H1 (cell line): ENCODE data around the gene RSRC2. TPM values are rescaled to one million over a fixed set of nuclear protein-coding genes. Genes with fewer than 3 reads are reported as not detected.
A peak's percentile ranks its signal among the peaks of the same experiment; 100 is the strongest.

Experiments
- CTCF ChIA-PET: fragments of 300-600 bp; sonication (Branson Sonifier 250); formaldehyde crosslinking; loops from one replicate; lab custom pipeline; 2021; ENCODE audit not compliant: partially characterized antibody; lab: Charles Lee
- POLR2A ChIA-PET: fragments of 300-600 bp; sonication (Branson Sonifier 250); formaldehyde crosslinking; loops from one replicate; lab custom pipeline; 2021; ENCODE audit warnings: inconsistent platforms; ENCODE audit not compliant: partially characterized antibody; lab: Charles Lee
- DNase-seq, 2 experiments: peaks; one replicate each; pipeline versions ENCODE4 v3.0.0 to v3.0.0-alpha.2; 2010 to 2022; ENCODE audit warnings: low spot score in 2 of 2, low read depth in 1 of 2, mixed read lengths in 1 of 2
- FAIRE-seq: peaks from 2 replicates; lab custom pipeline; 2011; peaks lifted over from hg19 to GRCh38; lab: Jason Lieb, UNC
- H2AFZ ChIP-seq: 2 replicates; pipeline ENCODE4 v1.8.1; 2012; ENCODE audit warnings: low read length, inconsistent platforms
- H2AK5ac ChIP-seq: 2 replicates; pipeline ENCODE4 v1.6.1; 2013; ENCODE audit warnings: low read depth, low read length
- H2BK120ac ChIP-seq: replicated peaks from 2 replicates; pipeline ENCODE3; 2013; ENCODE audit warnings: low read depth, low read length, inconsistent platforms
- H2BK12ac ChIP-seq: 2 replicates; pipeline ENCODE4 v1.6.1; 2013; ENCODE audit warnings: low read depth, low read length
- H2BK15ac ChIP-seq: 2 replicates; pipeline ENCODE4 v1.6.1; 2013; ENCODE audit warnings: low read length
- H2BK20ac ChIP-seq: 2 replicates; pipeline ENCODE4 v1.6.1; 2013; ENCODE audit warnings: low read length
- H2BK5ac ChIP-seq: 2 replicates; pipeline ENCODE4 v1.6.1; 2013; ENCODE audit warnings: low read depth, low read length
- H3K14ac ChIP-seq: 2 replicates; pipeline ENCODE4 v1.6.1; 2013; ENCODE audit warnings: inconsistent platforms; ENCODE audit not compliant: insufficient read length
- H3K18ac ChIP-seq: 2 replicates; pipeline ENCODE4 v1.6.1; 2013; ENCODE audit warnings: low read length; ENCODE audit errors: extremely low read depth
- H3K23ac ChIP-seq: 2 replicates; pipeline ENCODE4 v1.6.1; 2013; ENCODE audit warnings: inconsistent platforms; ENCODE audit not compliant: insufficient read length
- H3K23me2 ChIP-seq: 2 replicates; pipeline ENCODE4 v1.6.1; 2013; ENCODE audit warnings: low read depth, low read length
- H3K27ac ChIP-seq: 2 replicates; pipeline ENCODE4 v1.6.1; 2011; ENCODE audit warnings: low read depth, low read length, inconsistent platforms
- H3K27me3 ChIP-seq, 4 experiments: replicated peaks in 1 of 4; 1 replicate in 1 of 4; 2 replicates in 3 of 4; pipeline versions ENCODE4 v1.6.1 to v1.8.1; 2011 to 2013; ENCODE audit warnings: low read length in 3 of 4, mild to moderate bottlenecking in 3 of 4, inconsistent platforms in 2 of 4, mixed read lengths in 2 of 4, moderate library complexity in 1 of 4; ENCODE audit not compliant: control insufficient read depth in 3 of 4, insufficient read depth in 3 of 4; ENCODE audit errors: extremely low read depth in 1 of 4
- H3K36me3 ChIP-seq, 4 experiments: 2 replicates each; pipeline versions ENCODE4 v1.6.1 to v1.8.1; 2011 to 2013; ENCODE audit warnings: mild to moderate bottlenecking in 4 of 4, low read length in 3 of 4, moderate library complexity in 2 of 4, control low read depth in 1 of 4, inconsistent platforms in 1 of 4; ENCODE audit not compliant: insufficient read depth in 4 of 4, control insufficient read depth in 2 of 4
- H3K4ac ChIP-seq: replicated peaks from 2 replicates; pipeline ENCODE3; 2013; ENCODE audit warnings: low read length, low read depth, mixed read lengths, inconsistent platforms; ENCODE audit not compliant: insufficient read length
- H3K4me1 ChIP-seq, 4 experiments: replicated peaks in 1 of 4; 1 replicate in 1 of 4; 2 replicates in 3 of 4; pipeline versions ENCODE4 v1.6.1 to v1.8.1; 2011 to 2013; ENCODE audit warnings: low read length in 3 of 4, inconsistent platforms in 2 of 4, mixed read lengths in 1 of 4; ENCODE audit not compliant: insufficient read depth in 4 of 4, control insufficient read depth in 3 of 4
- H3K4me2 ChIP-seq, 2 experiments: 2 replicates each; pipeline versions ENCODE4 v1.6.1 to v1.8.1; 2011 to 2013; ENCODE audit warnings: low read depth in 2 of 2, low read length in 2 of 2, control low read depth in 1 of 2, inconsistent platforms in 1 of 2, mild to moderate bottlenecking in 1 of 2; ENCODE audit not compliant: insufficient read depth in 1 of 2
- H3K4me3 ChIP-seq, 4 experiments: fragments of 200-600, 300-600 bp in 1 of 4; sonication (generic), shearing (Covaris generic), sonication (Bioruptor Twin) in 1 of 4; 2 replicates each; pipeline versions ENCODE4 v1.5.1 to v1.8.1; 2011 to 2016; ENCODE audit warnings: low read length in 4 of 4, low read depth in 3 of 4, control low read depth in 2 of 4, inconsistent platforms in 2 of 4, mild to moderate bottlenecking in 2 of 4, mixed read lengths in 1 of 4, moderate library complexity in 1 of 4; ENCODE audit not compliant: insufficient read depth in 2 of 4; ENCODE audit errors: extremely low read depth in 1 of 4
- H3K56ac ChIP-seq: replicated peaks from 2 replicates; pipeline ENCODE3; 2013; ENCODE audit warnings: low read depth, mild to moderate bottlenecking, mixed read lengths, low read length, inconsistent platforms; ENCODE audit not compliant: insufficient read length
- H3K79me1 ChIP-seq: 2 replicates; pipeline ENCODE4 v1.6.1; 2013; ENCODE audit warnings: low read depth, low read length, control low read depth
- H3K79me2 ChIP-seq, 2 experiments: 2 replicates each; pipeline versions ENCODE4 v1.6.1 to v1.8.1; 2012 to 2013; ENCODE audit warnings: low read length in 2 of 2, mild to moderate bottlenecking in 2 of 2, inconsistent platforms in 1 of 2; ENCODE audit not compliant: insufficient read depth in 2 of 2, control insufficient read depth in 1 of 2
- H3K9ac ChIP-seq, 4 experiments: replicated peaks in 1 of 4; 1 replicate in 1 of 4; 2 replicates in 3 of 4; pipeline versions ENCODE4 v1.6.1 to v1.8.1; 2011 to 2013; ENCODE audit warnings: low read depth in 3 of 4, low read length in 3 of 4, control low read depth in 2 of 4, mild to moderate bottlenecking in 2 of 4, moderate library complexity in 2 of 4, inconsistent platforms in 1 of 4; ENCODE audit errors: extremely low read depth in 1 of 4
- H3K9me3 ChIP-seq, 2 experiments: 2 replicates each; pipeline versions ENCODE4 v1.6.1 to v1.8.1; 2012 to 2013; ENCODE audit warnings: mild to moderate bottlenecking in 2 of 2, moderate library complexity in 2 of 2, control low read depth in 1 of 2, inconsistent platforms in 1 of 2, low read depth in 1 of 2, low read length in 1 of 2, mixed read lengths in 1 of 2; ENCODE audit not compliant: insufficient read depth in 2 of 2
- H4K20me1 ChIP-seq, 2 experiments: replicated peaks in 1 of 2; 2 replicates each; pipeline versions ENCODE3 to v1.8.1; 2011 to 2013; ENCODE audit warnings: inconsistent platforms in 2 of 2, low read length in 2 of 2, mild to moderate bottlenecking in 1 of 2; ENCODE audit not compliant: insufficient read depth in 2 of 2, control insufficient read depth in 1 of 2
- H4K5ac ChIP-seq: 2 replicates; pipeline ENCODE4 v1.6.1; 2013; ENCODE audit warnings: low read length, low read depth, mixed read lengths, inconsistent platforms; ENCODE audit not compliant: insufficient read length
- H4K8ac ChIP-seq: 2 replicates; pipeline ENCODE4 v1.8.0; 2013; ENCODE audit warnings: mild to moderate bottlenecking, moderate library complexity, low read length, inconsistent platforms; ENCODE audit not compliant: insufficient read depth; ENCODE audit errors: extremely low read depth
- H4K91ac ChIP-seq: replicated peaks from 2 replicates; pipeline ENCODE3; 2013; ENCODE audit warnings: low read length, mixed read lengths, inconsistent platforms; ENCODE audit not compliant: insufficient read length
- CBX8 ChIP-seq: fragments of 300-800, 300-1000 bp; sonication (generic); IDR thresholded peaks from 2 replicates; pipeline ENCODE4 v1.7.1; 2016; ENCODE audit warnings: low read depth, low read length, borderline replicate concordance
- CHD1 ChIP-seq: IDR thresholded peaks from 2 replicates; pipeline ENCODE4 v1.6.1; 2012; ENCODE audit warnings: low read depth, low read length, improper control_type of control experiment
- KDM5A ChIP-seq: fragments of 200-600 bp; IDR thresholded peaks from 2 replicates; pipeline ENCODE4 v1.7.1; 2012; ENCODE audit warnings: mild to moderate bottlenecking, low read length, inconsistent platforms, mixed read lengths
- POLR2A ChIP-seq, 2 experiments: IDR thresholded peaks; 1 replicate in 1 of 2; 2 replicates in 1 of 2; pipeline ENCODE4 v1.6.1; 2011; ENCODE audit warnings: low read depth in 2 of 2, low read length in 2 of 2, mild to moderate bottlenecking in 2 of 2; ENCODE audit errors: control extremely low read depth in 1 of 2
- SUZ12 ChIP-seq: fragments of 200-600 bp; sonication (generic); IDR thresholded peaks from 2 replicates; pipeline ENCODE4 v1.6.1; 2012; ENCODE audit warnings: mild to moderate bottlenecking, inconsistent platforms, low read length, moderate library complexity, mixed read lengths
- WGBS, 2 experiments: shearing (Covaris generic) in 1 of 2; methylation state at CpG; one replicate each; pipeline versions ENCODE4 v1.1.6 to v1.1.7; 2013 to 2015; ENCODE audit warnings: low lambda C conversion rate in 2 of 2, mixed read lengths in 2 of 2, inconsistent platforms in 1 of 2, low coverage in 1 of 2, missing lambda C conversion rate in 1 of 2; ENCODE audit not compliant: insufficient replicate concordance in 2 of 2, insufficient coverage in 1 of 2, insufficient read length in 1 of 2; ENCODE audit errors: extremely low coverage in 1 of 2, missing lambda C conversion rate in 1 of 2; 5-methylcytosine and 5-hydroxymethylcytosine counted together
- polyA plus RNA-seq, 7 experiments: library from polyadenylated mRNA; depleted of rRNA in 3 of 7; stranded (reverse) in 5 of 7; unstranded in 2 of 7; fragments of >200 nt in 5 of 7; fragments of 200-250 nt in 2 of 7; gene quantifications; 1 replicate in 5 of 7; 2 replicates in 1 of 7; 4 replicates in 1 of 7; pipeline versions ENCODE4 v1.2.1 to v1.2.3, GENCODE V29; 2011 to 2013; ENCODE audit warnings: missing spikeins in 2 of 7, mixed read lengths in 2 of 7
- total RNA-seq: library from RNA; stranded (reverse); fragmentation: NEBNext Ultra II Directional; extraction: Animal tissue kit (Norgen Biotek cat#: 25700); gene quantifications from 2 replicates; pipeline ENCODE4 v1.2.1, GENCODE V29; 2021

The RSRC2 gene
- total and polyA plus RNA-seq, 2 of the 8 experiments (the other 6 are each of a cell fraction or from before 2014, with no cell fraction given) = 15.9 to 71.4 TPM

GRCh38 chr12:122513660-122514059 lies 13.1 kb downstream of the RSRC2 start:
- Histone ChIP-seq H3K9ac (no peak overlapping the region), H3K14ac (no peak overlapping the region), H2AFZ (no peak overlapping the region), H3K4me1 (no peaks in the 10 kb centered on the region), H2BK12ac (no peak overlapping the region), H4K91ac (no peak overlapping the region), H4K20me1 (peaks cover 3 to 5% of the 10 kb centered on the region in 2 experiments), H3K27me3 (no peaks in the 10 kb centered on the region), H3K56ac (no peak overlapping the region), H3K4me3 (no peak overlapping the region), H3K4ac (no peak overlapping the region), H3K79me1 (no peaks in the 10 kb centered on the region), H3K36me3 (peaks cover 63 to 99% (median 85%) of the 10 kb centered on the region in 4 experiments), H2BK20ac (no peak overlapping the region), H3K18ac (no peak overlapping the region), H4K5ac (no peak overlapping the region), H2AK5ac (no peak overlapping the region), H2BK120ac (no peak overlapping the region), H2BK5ac (no peak overlapping the region), H3K23ac (no peak overlapping the region), H3K23me2 (no peaks in the 10 kb centered on the region), H2BK15ac (no peak overlapping the region), H3K27ac (no peak overlapping the region), H3K79me2 (peaks cover 0 to 43% of the 10 kb centered on the region in 2 experiments; a peak in 2 of 4 replicates), H3K4me2 (no peak overlapping the region), H4K8ac (no peak overlapping the region), H3K9me3 (no peaks in the 10 kb centered on the region)
- TF ChIP-seq CHD1 = no peak
- no peak for TF ChIP-seq KDM5A
- TF ChIP-seq POLR2A (IDR thresholded peaks at IDR 0.05; ENCODE audit: control extremely low read depth in 1 of 2, low read depth in 2 of 2, low read length in 2 of 2) = 0 out of 3 replicates have a peak, but pooled peaks of 1 of the 2 experiments have one; percentile 16
- TF ChIP-seq CBX8 = no peak
- no peak for TF ChIP-seq SUZ12
- 93% methylated on average over 4 of the region's 4 CpGs; no CpG with 5 or more reads in 1 of the 2 experiments for WGBS, 2 experiments
- DNase-seq = no peak
- CTCF ChIA-PET = interaction anchor here (1.0 kb wide), 1 partner anchor 114 kb away, joined by 3 read pairs; no protein-coding TSS in a partner anchor
- no peak for FAIRE-seq
- POLR2A ChIA-PET = interaction anchor here (0.7 to 49.0 kb wide), 3 partner anchors 8 to 1161 kb away, joined by 3 to 1221 read pairs (median 1221); partner anchors contain the start of genes KNTC1, RSRC2 and ZCCHC8
